HepG2 (cell line): ENCODE results near the gene CHD2. TPM values are rescaled to one million over a fixed set of nuclear protein-coding genes. Genes with fewer than 3 reads are reported as not detected.

Experiments
- ATAC-seq: fragments of 200-7000 bp; cut with Tn5 transposase; 3 replicates; pipeline ENCODE4 v1.9.1; 2020; ENCODE audit warnings: mild to moderate bottlenecking, moderate library complexity
- BruUV-seq: library from RNA; stranded (reverse); fragments of 400-500 nt; replicated peaks from 2 replicates; lab custom pipeline; 2021; lab: Mats Ljungman, UMichigan
- CTCF ChIA-PET: fragments of 300-600 bp; formaldehyde crosslinking; extraction: SDS; loops from one replicate; lab custom pipeline; 2021; ENCODE audit warnings: low total read pairs, inconsistent platforms, low intra/inter-chr PET ratio; lab: Yijun Ruan, JAX
- POLR2A ChIA-PET: fragments of 350-600 bp; sonication (Branson Sonifier 250); formaldehyde crosslinking; loops from one replicate; lab custom pipeline; 2020; ENCODE audit warnings: antibody characterized with exemption, inconsistent platforms; lab: Yijun Ruan, JAX
- DNase-seq: peaks from one replicate; pipeline ENCODE4 v3.0.0-alpha.2; 2015; ENCODE audit warnings: low spot score
- FAIRE-seq: peaks from 3 replicates; lab custom pipeline; 2011; peaks lifted over from hg19 to GRCh38; lab: Jason Lieb, UNC
- H2AFZ ChIP-seq: one replicate; pipeline ENCODE4 v1.6.1; 2011; ENCODE audit warnings: low read length, inconsistent platforms
- H3K27ac ChIP-seq: fragments of 300-600 bp; 3 replicates; pipeline ENCODE4 v1.8.0; 2011; ENCODE audit warnings: mixed run types, mild to moderate bottlenecking, mixed read lengths, low read length, inconsistent platforms; ENCODE audit not compliant: insufficient read depth; ENCODE audit errors: extremely low read length
- H3K27me3 ChIP-seq, 2 experiments: fragments of 200-600 bp in 1 of 2; 2 replicates in 1 of 2; 3 replicates in 1 of 2; pipeline versions ENCODE4 v1.6.0 to v1.8.0; 2011; ENCODE audit warnings: low read length in 2 of 2, mild to moderate bottlenecking in 2 of 2, moderate library complexity in 2 of 2, inconsistent platforms in 1 of 2; ENCODE audit not compliant: insufficient read depth in 2 of 2, control insufficient read depth in 1 of 2
- H3K36me3 ChIP-seq, 2 experiments: fragments of 200-600 bp in 1 of 2; replicated peaks in 1 of 2; 2 replicates in 1 of 2; 3 replicates in 1 of 2; pipeline versions ENCODE4 v1.5.1 to v1.8.0; 2011; ENCODE audit warnings: low read length in 2 of 2, inconsistent platforms in 1 of 2; ENCODE audit not compliant: insufficient read depth in 2 of 2, control insufficient read depth in 1 of 2
- H3K4me1 ChIP-seq: 2 replicates; pipeline ENCODE4 v1.5.1; 2012; ENCODE audit warnings: low read length, inconsistent platforms; ENCODE audit not compliant: insufficient read depth
- H3K4me2 ChIP-seq: 2 replicates; pipeline ENCODE4 v1.6.0; 2011; ENCODE audit warnings: low read depth, low read length, inconsistent platforms
- H3K4me3 ChIP-seq, 3 experiments: fragments of 200-600 bp in 1 of 3; sonication (generic), shearing (Covaris generic) in 1 of 3; replicated peaks in 1 of 3; 2 replicates each; pipeline ENCODE4 v1.5.1; 2011 to 2016; ENCODE audit warnings: low read length in 3 of 3, inconsistent platforms in 2 of 3, low read depth in 2 of 3, mild to moderate bottlenecking in 2 of 3, control low read depth in 1 of 3, mixed read lengths in 1 of 3; ENCODE audit not compliant: insufficient read depth in 1 of 3
- H3K79me2 ChIP-seq: one replicate; pipeline ENCODE4 v1.6.1; 2011; ENCODE audit warnings: low read length, inconsistent platforms; ENCODE audit not compliant: insufficient read depth
- H3K9ac ChIP-seq: 2 replicates; pipeline ENCODE4 v1.6.0; 2011; ENCODE audit warnings: mild to moderate bottlenecking, low read depth, low read length, inconsistent platforms; ENCODE audit not compliant: insufficient read depth
- H3K9me3 ChIP-seq: 2 replicates; pipeline ENCODE4 v1.5.1; 2012; ENCODE audit warnings: mild to moderate bottlenecking, low read length
- H4K20me1 ChIP-seq: 2 replicates; pipeline ENCODE4 v1.6.0; 2011; ENCODE audit warnings: inconsistent platforms, mild to moderate bottlenecking, low read length, moderate library complexity; ENCODE audit not compliant: insufficient read depth
- IKZF5 ChIP-seq: IDR thresholded peaks from 2 replicates; pipeline ENCODE4 v1.6.1; 2018; ENCODE audit warnings: missing genetic modification reagents, mild to moderate bottlenecking, missing compliant biosample characterization
- KLF13 ChIP-seq: sonication (generic); formaldehyde crosslinking; IDR thresholded peaks from 2 replicates; pipeline ENCODE4 v1.4.0; 2020; ENCODE audit warnings: mild to moderate bottlenecking, missing genetic modification reagents
- RBM22 ChIP-seq: fragments of 200-400 bp; formaldehyde crosslinking; optimal IDR thresholded peaks from 2 replicates; pipeline ENCODE3; 2017; ENCODE audit warnings: mild to moderate bottlenecking, low read length, moderate library complexity
- ZNF138 ChIP-seq: sonication (generic); formaldehyde crosslinking; IDR thresholded peaks from 2 replicates; pipeline ENCODE4 v1.5.0; 2020; ENCODE audit warnings: mild to moderate bottlenecking, low read depth, missing genetic modification reagents
- ZNF556 ChIP-seq: sonication (generic); formaldehyde crosslinking; IDR thresholded peaks from 2 replicates; pipeline ENCODE4 v1.4.0; 2020; ENCODE audit warnings: mild to moderate bottlenecking, missing genetic modification reagents, borderline replicate concordance
- WGBS: methylation state at CpG from one replicate; pipeline ENCODE4 v1.1.6; 2017; ENCODE audit warnings: low lambda C conversion rate; 5-methylcytosine and 5-hydroxymethylcytosine counted together
- in situ Hi-C: cut with HindIII; loops from 2 replicates; pipeline ENCODE4 v1.10.0; 2017; ENCODE audit warnings: low pct_unique_long_range_greater_than_20kb; ENCODE audit not compliant: extremely low pct_ligation_motif_present
- intact Hi-C: fragments of 100-400 bp; cut with micrococcal nuclease; formaldehyde crosslinking; loops from one replicate; pipeline ENCODE4 v1.10.0; 2022; ENCODE audit not compliant: unreplicated experiment
- polyA plus RNA-seq, 8 experiments: library from polyadenylated mRNA; depleted of rRNA in 3 of 8; stranded (reverse) in 7 of 8; unstranded in 1 of 8; fragments of >200 nt; fragmentation: Illumina TruSeq in 4 of 8; extraction: Trizol in 4 of 8; gene quantifications; 2 replicates each; pipeline versions ENCODE4 v1.2.1 to v1.2.3, GENCODE V29; 2011 to 2016; ENCODE audit warnings: low read depth in 4 of 8, missing spikeins in 1 of 8, mixed read lengths in 1 of 8; ENCODE audit not compliant: insufficient read depth in 1 of 8
- total RNA-seq, 5 experiments: library from RNA; depleted of rRNA; stranded (reverse); fragments of >200 nt; fragmentation: Illumina TruSeq; extraction: Trizol; gene quantifications; 2 replicates each; pipeline ENCODE4 v1.2.3, GENCODE V29; 2016; ENCODE audit warnings: low read depth in 1 of 5

Gene CHD2
- total and polyA plus RNA-seq, 2 of the 13 experiments (the other 11 are each of a cell fraction or from before 2014, with no cell fraction given): 54.0 to 54.1 TPM

- ATAC-seq (peak; percentile 69), FAIRE-seq (no peak), DNase-seq (no peak)
- no peak overlapping the region for H3K9ac ChIP-seq
- intact Hi-C loops (no loop called here), in situ Hi-C loops (no loop called here)
- no peak overlapping the region for H2AFZ ChIP-seq
- H4K20me1 ChIP-seq: no peaks in the 10 kb centered on the region
- peaks cover 11% of the 10 kb centered on the region for H3K79me2 ChIP-seq
- H3K4me2 ChIP-seq: no peak overlapping the region
- H3K4me3 ChIP-seq: no peak overlapping the region
- CTCF ChIA-PET: no interaction called here
- H3K27me3 ChIP-seq: no peaks in the 10 kb centered on the region
- TF ChIP-seq RBM22 (peak; percentile 85), IKZF5 (CRISPR knock-in tag) (no peak)
- H3K9me3 ChIP-seq: no peaks in the 10 kb centered on the region
- POLR2A ChIA-PET: no interaction called here
- BruUV-seq: TSS peak; percentile 2
- peaks cover 28 to 85% of the 10 kb centered on the region in 2 experiments for H3K36me3 ChIP-seq
- H3K27ac ChIP-seq: no peak overlapping the region
- WGBS: 98% methylated on average over 5 of the region's 5 CpGs
- no peaks in the 10 kb centered on the region for H3K4me1 ChIP-seq
Measured at GRCh38 chr15:92968926-92969651, 69.0 kb downstream of the CHD2 start.

GRCh38 chr15:92970656-92971055, 70.5 kb downstream of the CHD2 start:
- Histone ChIP-seq H3K4me2 (no peak overlapping the region), H3K36me3 (peaks cover 29 to 87% of the 10 kb centered on the region in 2 experiments), H3K4me1 (no peaks in the 10 kb centered on the region), H3K79me2 (peaks cover 2% of the 10 kb centered on the region), H2AFZ (no peak overlapping the region), H3K9me3 (no peaks in the 10 kb centered on the region), H4K20me1 (no peaks in the 10 kb centered on the region), H3K27me3 (no peaks in the 10 kb centered on the region), H3K4me3 (no peak overlapping the region), H3K9ac (no peak overlapping the region)
- ChIA-PET POLR2A (no interaction called here), CTCF (no interaction called here)
- no peak for DNase-seq
- ATAC-seq: no peak
- in situ Hi-C loops (no loop called here), intact Hi-C loops (no loop called here)
- no TSS peak for BruUV-seq
- 100% methylated on average over 1 of the region's 1 CpG for WGBS
- no peak for FAIRE-seq
- TF ChIP-seq ZNF556: no peak
- TF ChIP-seq ZNF138: no peak
- TF ChIP-seq KLF13: no peak
- TF ChIP-seq, all 625 proteins: peak for 0
- H3K27ac ChIP-seq: no peak overlapping the region
